Fibroblast of the aortic adventitia (primary cell): ENCODE data around the gene HAUS2. TPM values are rescaled to one million over a fixed set of nuclear protein-coding genes. Genes with fewer than 3 reads are reported as not detected.
"Not testable (repeated sequence)": the region's sequence is repeated elsewhere in the genome, so short reads cannot be mapped to it uniquely, and the experiment has no call there.

Experiments used
- DNase-seq: peaks from one replicate; pipeline ENCODE4 v3.0.0-alpha.2; 2010; ENCODE audit warnings: low read depth
- H3K4me3 ChIP-seq: 2 replicates; pipeline ENCODE4 v1.5.1; 2011; ENCODE audit warnings: low read depth, mild to moderate bottlenecking, control low read depth, low read length, moderate library complexity
- CTCF ChIP-seq: IDR thresholded peaks from 2 replicates; pipeline ENCODE4 v1.5.1; 2011; ENCODE audit warnings: mild to moderate bottlenecking, low read length, control low read depth, inconsistent platforms; ENCODE audit not compliant: insufficient read depth
- total RNA-seq: library from RNA; depleted of rRNA; stranded (reverse); fragments of >200 nt; gene quantifications from 2 replicates; pipeline ENCODE4 v1.2.3, GENCODE V29; 2012; ENCODE audit warnings: low replicate concordance

Gene HAUS2
- total RNA-seq, 1 donor = 41.5 TPM

GRCh38 chr15:42594095-42594494, 45.5 kb downstream of the HAUS2 start:
- no peak for DNase-seq
- TF ChIP-seq CTCF = no peak

GRCh38 chr15:42595626-42596240, 47.1 kb downstream of the HAUS2 start:
- H3K4me3 ChIP-seq = no peak overlapping the region
- no peak for TF ChIP-seq CTCF

More at GRCh38 chr15:42594095-42594494, 45.5 kb downstream of the HAUS2 start:
- H3K4me3 ChIP-seq = no peak overlapping the region

GRCh38 chr15:42601316-42601715, 52.7 kb downstream of the HAUS2 start:
- not testable (repeated sequence) for H3K4me3 ChIP-seq, DNase-seq

More at GRCh38 chr15:42595626-42596240, 47.1 kb downstream of the HAUS2 start:
- peak; percentile 68 for DNase-seq

- no peak for TF ChIP-seq CTCF
- H3K4me3 ChIP-seq = no peak overlapping the region
- no peak for DNase-seq
Measured at GRCh38 chr15:42602501-42602900, 53.9 kb downstream of the HAUS2 start.

GRCh38 chr15:42603978-42604377, 55.3 kb downstream of the HAUS2 start:
- no peak for TF ChIP-seq CTCF
- no peak overlapping the region for H3K4me3 ChIP-seq
- no peak for DNase-seq

- TF ChIP-seq CTCF = no peak
- H3K4me3 ChIP-seq = no peak overlapping the region
- peak; percentile 53 for DNase-seq
Measured at GRCh38 chr15:42604894-42605744, 56.5 kb downstream of the HAUS2 start.

- TF ChIP-seq CTCF = no peak
- no peak overlapping the region for H3K4me3 ChIP-seq
- no peak for DNase-seq
Measured at GRCh38 chr15:42605796-42606195, 57.2 kb downstream of the HAUS2 start.
